ENCODE data around the gene ARHGEF1.
"Not testable (repeated sequence)": the region's sequence is repeated elsewhere in the genome, so short reads cannot be mapped to it uniquely, and the experiment has no call there.

The ARHGEF1 gene

DNA sequence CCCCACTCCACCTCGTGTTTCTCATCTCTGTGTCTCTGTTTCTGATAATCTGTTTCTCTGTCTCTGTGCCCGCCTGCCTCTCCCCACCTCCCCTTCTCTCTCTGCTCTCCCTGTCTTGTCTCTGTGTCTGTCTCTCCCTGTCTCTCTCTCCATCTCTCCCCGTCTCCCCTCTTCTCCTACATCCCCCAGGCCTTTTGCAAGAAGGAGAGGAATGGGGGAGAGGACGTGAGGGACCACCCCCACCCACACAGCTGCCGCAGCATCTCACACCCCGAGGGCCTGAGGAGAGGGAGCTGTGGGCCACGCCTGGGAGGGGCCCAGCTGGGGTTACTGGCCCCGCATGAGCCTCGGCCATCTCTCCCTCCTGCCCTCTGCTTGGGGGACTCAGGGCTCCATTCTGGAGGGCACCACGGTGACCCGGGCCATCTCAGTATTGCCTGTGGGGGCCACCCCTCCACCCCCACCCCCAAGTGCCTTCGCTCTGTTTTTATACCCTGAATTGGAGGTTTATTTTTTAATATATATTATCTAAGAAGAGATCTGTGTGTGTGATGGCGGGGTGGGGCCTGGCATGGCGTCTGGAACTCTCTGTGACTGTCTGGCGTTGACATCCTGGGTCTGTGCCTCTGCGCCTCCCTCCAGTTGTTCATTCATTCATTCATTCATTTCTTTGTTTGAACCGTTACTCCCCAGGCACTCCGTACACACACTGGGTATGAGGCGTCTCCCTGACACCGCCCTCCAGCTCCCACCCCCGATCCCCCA lies 24.1 kb downstream of the ARHGEF1 start:
- no peak for DNase-seq

DNA sequence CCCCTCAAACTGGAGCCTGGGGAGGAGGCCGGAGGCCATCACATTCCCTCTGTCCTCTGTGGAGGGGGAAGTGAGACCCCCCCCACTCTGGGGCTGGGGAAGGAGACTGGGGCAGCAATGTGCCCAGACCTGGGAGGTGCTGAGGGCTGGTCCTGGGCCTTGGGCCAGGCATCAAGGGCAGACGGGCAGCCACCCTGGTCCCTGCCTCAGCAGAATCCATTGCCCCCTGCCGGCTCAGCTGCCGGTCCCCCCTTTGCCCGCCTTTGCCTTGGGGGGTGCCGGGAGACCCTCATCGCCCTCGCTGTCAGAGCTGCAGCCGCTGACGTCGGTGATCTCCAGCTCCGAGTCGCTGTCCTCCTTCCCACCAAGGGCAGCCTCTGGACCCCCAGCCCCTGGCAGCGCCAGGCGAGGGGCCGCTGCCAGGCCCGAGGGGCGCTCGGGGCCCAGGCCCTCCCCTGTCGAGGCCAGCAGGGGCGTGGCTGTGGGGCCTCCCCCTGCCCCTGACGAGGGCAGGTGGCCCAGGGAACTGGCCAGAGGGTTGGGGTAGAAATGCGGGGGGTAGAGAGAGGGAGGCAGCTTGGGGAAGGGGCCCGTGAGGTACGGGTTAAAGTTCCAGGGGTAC lies 25.1 kb downstream of the ARHGEF1 start:
- DNase-seq: no peak

DNA sequence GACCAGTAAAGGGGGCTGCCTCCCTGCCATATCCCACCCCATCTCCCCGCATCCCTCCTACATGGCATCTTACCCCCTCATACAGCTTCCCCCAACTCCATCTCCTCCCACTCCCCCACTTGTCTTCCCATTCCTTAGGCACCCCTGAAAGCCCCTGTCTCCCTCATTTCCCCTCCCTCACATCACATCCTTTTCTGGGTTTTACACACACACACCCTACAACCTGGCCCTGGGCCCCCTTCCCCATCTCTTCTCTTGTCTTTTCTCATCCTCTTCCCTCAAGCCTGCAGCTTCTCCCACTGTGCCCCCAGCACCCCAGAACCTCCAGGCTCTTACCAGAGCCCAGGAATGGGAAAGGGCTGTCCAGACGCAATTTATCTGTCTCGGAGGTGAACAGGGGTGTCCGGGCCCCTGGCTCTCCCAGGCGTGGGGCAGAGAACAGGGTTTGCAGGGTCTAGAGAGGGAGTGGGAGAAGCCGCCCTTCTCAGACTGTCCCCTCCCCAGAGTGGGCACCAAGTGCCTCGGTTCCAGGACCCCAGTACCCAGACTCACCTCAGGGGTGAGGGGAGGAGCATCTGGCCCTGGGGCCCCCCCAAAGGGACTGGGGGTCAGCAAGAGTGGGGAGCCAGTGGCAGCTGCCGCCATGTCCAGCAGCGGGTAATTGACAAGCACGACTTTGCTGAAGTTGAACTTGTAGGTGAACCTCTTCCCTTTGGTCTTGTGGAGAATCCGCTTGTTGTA lies 25.9 kb downstream of the ARHGEF1 start:
- no peak for DNase-seq

DNA sequence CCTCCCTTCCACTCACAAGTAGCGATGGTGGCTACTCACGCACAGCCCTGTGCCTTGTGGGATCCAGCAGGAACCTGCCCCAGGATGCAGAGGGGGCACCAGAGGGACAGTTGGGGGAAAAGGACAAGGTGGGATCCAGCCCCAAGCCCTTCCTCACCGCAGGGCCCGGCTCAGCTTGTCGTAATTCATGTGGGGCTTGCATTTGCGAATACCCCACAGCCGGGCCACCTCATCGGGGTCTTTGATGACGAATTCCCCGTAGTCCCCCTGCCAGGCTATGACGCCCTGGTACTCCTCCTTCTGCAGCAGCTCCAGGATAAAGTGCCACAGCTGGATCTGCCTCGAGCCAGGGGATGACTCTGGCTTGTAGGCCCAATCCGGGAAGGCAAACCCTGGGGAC lies 26.7 kb downstream of the ARHGEF1 start:
- DNase-seq: no peak

GRCh38 chr19:41910240-41910991 lies 27.4 kb downstream of the ARHGEF1 start:
- no peak for DNase-seq

DNA sequence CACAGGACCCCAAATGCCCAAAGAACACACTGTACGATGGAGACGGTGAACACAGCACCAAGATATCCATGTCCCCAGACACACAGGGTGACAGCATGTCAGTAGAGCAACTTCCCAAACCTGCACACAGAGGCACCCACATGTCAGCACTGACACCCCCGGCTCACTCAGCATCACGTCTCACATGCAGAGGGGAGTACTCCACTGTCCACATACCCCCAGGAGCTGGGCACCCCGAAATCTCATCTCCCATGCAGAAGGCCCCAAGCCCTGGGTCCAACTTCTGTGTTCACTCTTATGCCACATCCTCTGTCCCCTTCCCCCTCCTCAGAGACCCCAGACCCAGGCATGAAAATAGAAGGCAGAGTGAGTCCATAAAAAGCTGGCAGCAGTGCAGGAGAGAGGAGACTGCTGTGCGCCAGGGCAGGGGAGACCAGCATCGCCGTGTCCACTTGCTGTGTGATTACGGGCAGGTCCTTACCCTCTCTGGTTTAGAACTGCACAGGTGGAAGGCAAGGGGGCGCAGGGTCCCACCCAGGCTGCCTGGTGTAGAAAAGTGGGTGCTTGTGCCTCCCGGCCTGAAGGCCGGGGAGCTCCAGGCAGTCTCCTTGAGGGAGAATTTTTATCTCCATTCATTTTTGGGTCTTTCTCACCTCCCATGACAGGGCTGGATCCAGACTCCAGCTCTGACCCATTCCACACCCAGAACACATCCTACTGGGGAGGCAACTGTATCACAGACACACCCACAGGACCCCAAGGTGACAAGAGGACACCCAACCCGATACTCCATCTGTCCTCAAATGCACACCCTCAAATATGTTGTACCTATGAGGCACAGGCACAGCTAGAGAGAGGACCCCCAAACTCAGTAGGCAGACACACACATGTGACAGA lies 28.3 kb downstream of the ARHGEF1 start:
- DNase-seq: no peak

DNA sequence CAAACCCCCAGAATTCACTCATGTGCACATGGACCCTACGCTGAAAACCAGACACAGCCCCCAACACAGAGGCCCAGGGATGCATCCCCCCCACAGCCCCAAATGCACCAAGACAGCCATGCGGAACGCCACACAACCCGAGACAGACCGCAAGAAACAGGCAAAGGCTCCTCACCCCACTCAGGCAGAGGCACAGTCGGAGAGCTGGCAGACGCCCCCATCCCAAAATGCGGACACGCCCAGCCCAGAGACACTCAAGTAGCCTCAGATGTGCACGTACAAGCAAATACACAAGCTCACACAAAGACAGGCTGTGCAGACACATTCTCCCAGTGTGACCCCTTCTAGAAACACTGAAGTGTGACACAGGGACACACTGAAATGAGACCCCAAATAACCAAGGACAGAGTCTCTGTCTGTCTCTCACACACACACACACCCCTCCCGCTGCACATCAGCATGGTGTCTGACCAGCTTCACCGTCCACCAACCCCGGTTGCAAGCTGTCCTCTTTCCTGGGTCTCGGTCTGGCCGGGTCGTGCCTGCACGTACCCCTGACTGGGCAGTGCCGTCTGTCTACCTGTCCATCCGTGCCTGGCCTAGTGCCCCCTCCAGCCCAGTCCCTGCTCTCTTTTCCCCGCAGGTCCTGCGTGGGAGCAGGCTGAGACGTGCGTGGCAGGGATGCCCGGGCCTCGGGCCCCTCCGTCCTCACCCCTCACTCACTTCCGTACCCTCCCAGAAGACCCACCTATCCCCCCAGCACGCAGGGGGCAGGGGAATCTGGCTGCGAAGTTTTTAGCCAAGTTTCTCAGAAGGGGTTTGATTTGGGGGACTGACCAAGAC lies 29.1 kb downstream of the ARHGEF1 start:
- no peak for DNase-seq

- DNase-seq: no peak
These were observed 30.0 kb downstream of the ARHGEF1 start for GRCh38 chr19:41912899-41913537.

DNA sequence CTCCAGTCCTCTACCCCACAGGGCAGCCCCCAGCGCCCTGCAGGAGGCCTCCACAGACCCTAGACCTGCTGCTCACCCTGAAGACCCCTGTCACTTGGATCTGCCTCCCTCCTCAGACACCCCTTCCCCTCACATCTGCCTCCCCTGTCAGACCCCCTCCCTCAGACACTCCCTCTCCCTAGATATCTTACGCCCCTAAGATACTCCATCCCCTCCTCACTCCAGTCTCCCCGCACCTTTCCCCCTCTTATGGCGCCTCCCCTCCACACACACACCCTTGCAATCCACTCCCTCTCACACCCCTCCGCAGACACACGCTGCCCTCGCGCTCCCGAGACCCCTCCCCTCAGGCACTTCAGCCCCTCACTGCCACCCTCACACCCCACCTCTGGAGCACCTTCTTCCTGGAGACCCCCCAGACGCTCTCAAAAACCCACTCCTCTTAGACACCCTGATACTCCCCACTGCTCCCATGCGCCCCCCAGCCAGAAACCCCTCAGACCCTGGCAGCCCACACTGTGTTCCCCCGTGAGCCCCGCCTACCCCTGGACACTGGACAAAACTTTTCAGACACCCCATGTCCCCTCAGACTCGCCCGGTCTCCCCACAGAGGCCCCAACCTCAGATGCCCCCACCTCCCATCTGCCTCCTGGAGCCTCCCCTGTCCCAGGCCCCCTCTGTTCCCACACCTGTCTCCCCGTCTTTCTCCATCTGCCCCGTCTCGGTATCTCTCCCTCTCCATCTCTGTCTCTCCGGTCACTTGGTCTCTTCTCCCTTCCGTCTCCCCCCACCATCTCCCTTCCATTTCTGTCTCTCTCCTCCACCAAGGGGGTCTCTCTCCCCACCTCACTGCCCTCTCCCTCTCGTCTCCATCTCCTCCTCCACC lies 30.8 kb downstream of the ARHGEF1 start:
- DNase-seq: no peak

DNA sequence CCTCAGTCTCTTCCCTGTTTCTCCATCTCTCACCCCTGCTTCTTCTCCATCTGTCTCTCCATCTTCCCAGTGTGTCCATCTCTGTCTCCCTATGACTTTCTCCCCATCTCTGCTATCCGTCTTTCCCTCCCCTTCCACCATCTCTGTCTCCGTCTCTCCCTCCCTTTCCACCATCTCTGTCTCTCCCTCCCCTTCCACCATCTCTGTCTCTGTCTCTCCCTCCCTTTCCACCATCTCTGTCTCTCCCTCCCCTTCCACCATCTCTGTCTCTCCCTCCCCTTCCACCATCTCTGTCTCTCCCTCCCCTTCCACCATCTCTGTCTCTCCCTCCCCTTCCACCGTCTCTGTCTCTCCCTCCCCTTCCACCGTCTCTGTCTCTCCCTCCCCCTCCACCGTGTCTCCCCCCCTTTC lies 31.4 kb downstream of the ARHGEF1 start:
- DNase-seq: not testable (repeated sequence)

DNA sequence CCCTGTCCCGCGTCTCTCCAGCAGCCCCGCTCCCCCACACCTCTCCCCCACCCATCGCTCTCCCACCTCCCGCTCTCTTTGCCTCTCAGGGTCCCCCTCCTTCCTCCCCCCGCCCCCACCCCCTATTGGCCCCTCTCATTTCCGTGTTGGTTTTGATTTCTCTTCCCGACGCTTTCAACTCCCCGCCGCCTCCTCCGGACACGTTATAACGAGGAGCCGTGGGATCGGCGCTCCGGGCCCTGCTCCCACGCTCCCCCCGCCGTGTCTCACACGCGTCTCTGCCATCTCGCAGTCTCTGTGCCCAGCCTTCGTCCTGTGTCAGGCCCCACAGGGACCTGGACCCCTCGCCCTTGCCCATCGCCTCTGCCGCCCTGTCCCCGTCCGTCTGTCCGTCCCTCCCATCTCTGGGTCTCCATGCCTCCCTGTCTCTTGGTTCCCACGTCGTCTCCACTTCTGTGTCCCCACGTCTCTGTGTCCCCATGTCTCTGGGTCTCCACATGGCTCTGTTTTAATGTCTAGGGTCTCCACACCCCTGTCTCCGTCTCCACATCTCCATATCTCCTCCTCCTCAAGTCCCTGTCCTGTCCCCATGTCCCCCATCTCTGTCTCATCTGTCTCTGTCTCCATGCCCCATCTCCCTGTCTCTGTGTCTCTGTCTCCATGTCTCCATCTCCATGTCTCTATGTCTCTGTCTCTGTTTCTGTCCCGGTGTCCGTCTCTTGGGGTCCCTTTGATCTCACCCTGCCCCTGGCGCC lies 32.2 kb downstream of the ARHGEF1 start:
- no peak for DNase-seq

DNA sequence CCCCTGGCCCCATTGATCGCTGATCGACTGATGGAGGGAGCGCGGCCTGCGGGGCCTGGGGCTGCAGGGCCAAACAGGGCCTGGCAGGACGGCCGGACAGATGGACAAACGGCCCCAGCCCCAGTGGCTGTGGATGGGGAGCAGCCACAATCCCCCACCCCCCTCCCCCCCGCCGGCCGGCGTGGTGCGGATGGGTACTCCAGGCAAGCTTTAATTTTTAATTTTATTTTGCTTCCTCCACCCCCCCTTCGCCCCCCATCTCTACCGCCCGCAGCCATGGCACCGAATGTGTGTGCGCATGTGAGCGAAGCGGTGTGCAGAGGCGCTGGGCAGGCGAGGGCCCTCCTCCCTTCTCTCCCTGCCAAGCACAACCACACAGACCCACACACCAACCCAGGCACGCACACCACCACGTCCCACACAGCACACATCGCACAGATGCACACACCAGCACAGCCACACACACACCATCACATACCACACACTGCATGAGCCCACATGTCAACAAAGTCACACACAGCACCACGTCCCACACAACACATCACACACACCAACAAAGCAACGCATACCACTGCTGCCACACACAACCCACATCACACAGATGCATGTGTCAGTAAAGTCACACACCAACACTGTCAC lies 32.9 kb downstream of the ARHGEF1 start:
- no peak for DNase-seq

GRCh38 chr19:41917676-41918075 lies 34.7 kb downstream of the ARHGEF1 start:
- DNase-seq: no peak

GRCh38 chr19:41918095-41918494 lies 35.1 kb downstream of the ARHGEF1 start:
- no peak for DNase-seq

- DNase-seq: no peak
These were observed 35.8 kb downstream of the ARHGEF1 start for GRCh38 chr19:41918653-41919244.

- DNase-seq: no peak
These were observed 37.1 kb downstream of the ARHGEF1 start for GRCh38 chr19:41919948-41920712.
